GM12878 (cell line): ENCODE measurements around the gene TTLL11.

Experiments used
- CTCF ChIP-seq, 3 experiments: IDR thresholded peaks in 2 of 3; conservative IDR thresholded peaks in 1 of 3; 2 replicates each; pipeline ENCODE4 v1.5.1; 2011; ENCODE audit warnings: low read depth in 3 of 3, low read length in 3 of 3, mild to moderate bottlenecking in 3 of 3, control low read depth in 2 of 3, moderate library complexity in 2 of 3, inconsistent platforms in 1 of 3, mixed read lengths in 1 of 3; ENCODE audit not compliant: control insufficient read depth in 2 of 3, insufficient read depth in 1 of 3; ENCODE audit errors: extremely low read depth in 1 of 3
- E2F4 ChIP-seq: IDR thresholded peaks from 2 replicates; pipeline ENCODE4 v1.6.1; 2012; ENCODE audit warnings: low read depth, low read length, improper control_type of control experiment
- E2F8 ChIP-seq: fragments of 450-650 bp; IDR thresholded peaks from 2 replicates; pipeline ENCODE4 v1.6.1; 2018; ENCODE audit warnings: mild to moderate bottlenecking, low read depth, moderate library complexity; ENCODE audit not compliant: partially characterized antibody
- EZH2 ChIP-seq: IDR thresholded peaks from 2 replicates; pipeline ENCODE4 v1.6.1; 2012; ENCODE audit warnings: low read depth, mild to moderate bottlenecking, control low read depth, inconsistent platforms, low read length, borderline replicate concordance; ENCODE audit not compliant: control insufficient read depth
- POU2F2 ChIP-seq: IDR thresholded peaks from 3 replicates; pipeline ENCODE4 v1.6.1; 2011; ENCODE audit warnings: low read depth, mild to moderate bottlenecking, low read length, borderline replicate concordance
- RAD21 ChIP-seq: IDR thresholded peaks from 2 replicates; pipeline ENCODE4 v1.6.1; 2011; ENCODE audit warnings: mild to moderate bottlenecking, low read depth, low read length, moderate library complexity; ENCODE audit not compliant: insufficient read depth
- RFX5 ChIP-seq: IDR thresholded peaks from 2 replicates; pipeline ENCODE4 v1.6.1; 2011; ENCODE audit warnings: low read depth, low read length, improper control_type of control experiment
- SP1 ChIP-seq: IDR thresholded peaks from one replicate; pipeline ENCODE4 v1.6.1; 2011; ENCODE audit warnings: low read depth, low read length
- SRF ChIP-seq, 2 experiments: IDR thresholded peaks; 2 replicates each; pipeline ENCODE4 v1.6.1; 2011; ENCODE audit warnings: low read depth in 2 of 2, low read length in 2 of 2, mild to moderate bottlenecking in 1 of 2, moderate library complexity in 1 of 2
- TAF1 ChIP-seq: IDR thresholded peaks from 2 replicates; pipeline ENCODE4 v1.6.1; 2011; ENCODE audit warnings: mild to moderate bottlenecking, low read depth, low read length, borderline replicate concordance
- USF1 ChIP-seq: IDR thresholded peaks from 2 replicates; pipeline ENCODE4 v1.6.1; 2011; ENCODE audit warnings: borderline replicate concordance, low read depth, mild to moderate bottlenecking, moderate library complexity, mixed read lengths, low read length; ENCODE audit not compliant: insufficient read depth; ENCODE audit errors: extremely low read length
- ZNF274 ChIP-seq: IDR thresholded peaks from one replicate; pipeline ENCODE4 v1.8.0; 2011; ENCODE audit not compliant: insufficient read length, insufficient read depth

- TF ChIP-seq RFX5 (no peak), USF1 (no peak), POU2F2 (no peak), SP1 (no peak), E2F4 (no peak), TAF1 (no peak), CTCF (IDR thresholded peaks at IDR 0.05 in 2 of 3, conservative IDR thresholded peaks at IDR 0.05 in 1 of 3; ENCODE audit: control insufficient read depth in 2 of 3, extremely low read depth in 1 of 3, insufficient read depth in 1 of 3, low read depth in 3 of 3, low read length in 3 of 3) (no peak), RAD21 (no peak), ZNF274 (no peak), E2F8 (no peak), SRF (IDR thresholded peaks at IDR 0.05; ENCODE audit: low read depth in 2 of 2, low read length in 2 of 2) (no peak), EZH2 (no peak)
Measured at GRCh38 chr9:122115176-122116035, 22.3 kb upstream of the TTLL11 start.
